Epithelial cell of proximal tubule (primary cell): ENCODE measurements around the gene FOSB. TPM values are rescaled to one million over a fixed set of nuclear protein-coding genes. Genes with fewer than 3 reads are reported as not detected.

Source experiments
- DNase-seq: peaks from one replicate; pipeline ENCODE4 v3.0.0-alpha.2; 2011; ENCODE audit warnings: low read depth
- H3K4me3 ChIP-seq: 2 replicates; pipeline ENCODE4 v1.5.1; 2011; ENCODE audit warnings: low read depth, mild to moderate bottlenecking, low read length
- CTCF ChIP-seq: conservative IDR thresholded peaks from 2 replicates; pipeline ENCODE4 v1.5.1; 2012; ENCODE audit warnings: low read depth, mild to moderate bottlenecking, low read length
- total RNA-seq: library from RNA; depleted of rRNA; stranded (reverse); fragments of >200 nt; gene quantifications from 2 replicates; pipeline ENCODE4 v1.2.3, GENCODE V29; 2015

The FOSB gene
- total RNA-seq, 1 donor from 2014 or later: 3.4 TPM

- no peak for DNase-seq
- H3K4me3 ChIP-seq: no peak overlapping the region
- no peak for TF ChIP-seq CTCF
These were observed 6.9 kb upstream of the FOSB start for GRCh38 chr19:45460807-45461347.

- DNase-seq: no peak
These were observed 5.6 kb upstream of the FOSB start for GRCh38 chr19:45462174-45462573.

GRCh38 chr19:45463241-45463640 is 4.6 kb upstream of the FOSB start:
- H3K4me3 ChIP-seq: no peak overlapping the region
- no peak for TF ChIP-seq CTCF
- no peak for DNase-seq

More at GRCh38 chr19:45462174-45462573, 5.6 kb upstream of the FOSB start:
- TF ChIP-seq CTCF: no peak
- no peak overlapping the region for H3K4me3 ChIP-seq

GRCh38 chr19:45464274-45464673 is 3.5 kb upstream of the FOSB start:
- TF ChIP-seq CTCF: no peak
- DNase-seq: no peak
- no peak overlapping the region for H3K4me3 ChIP-seq

GRCh38 chr19:45464852-45465441 is 2.8 kb upstream of the FOSB start:
- no peak for TF ChIP-seq CTCF
- no peak overlapping the region for H3K4me3 ChIP-seq
- no peak for DNase-seq

GRCh38 chr19:45467115-45467455 is 711 bp upstream of the FOSB start:
- peak overlapping the region; percentile 95 for H3K4me3 ChIP-seq
- TF ChIP-seq CTCF: no peak
- no peak for DNase-seq

GRCh38 chr19:45468159-45468651 is 409 bp downstream of the FOSB start:
- peak; percentile 22 for TF ChIP-seq CTCF
- no peak for DNase-seq
- H3K4me3 ChIP-seq: peak overlapping the region; percentile 95
